Hindlimb muscle (tissue), 1 donor: ENCODE results near the gene UAP1. TPM values are rescaled to one million over a fixed set of nuclear protein-coding genes. Genes with fewer than 3 reads are reported as not detected.
A peak's percentile ranks its signal among the peaks of the same experiment; 100 is the strongest.

Source experiments
- DNase-seq: peaks from one replicate; pipeline ENCODE4 v3.0.0-alpha.2; 2013
- polyA plus RNA-seq: library from polyadenylated mRNA; unstranded; fragments of 120-200 nt; gene quantifications from one replicate; pipeline ENCODE4 v1.2.1, GENCODE V29; 2013; ENCODE audit not compliant: insufficient read length

Gene UAP1
- polyA plus RNA-seq, 1 donor: 24.9 TPM

GRCh38 chr1:162617513-162617912, 56.0 kb downstream of the UAP1 start:
- no peak for DNase-seq

GRCh38 chr1:162619076-162619475, 57.6 kb downstream of the UAP1 start:
- no peak for DNase-seq

DNA sequence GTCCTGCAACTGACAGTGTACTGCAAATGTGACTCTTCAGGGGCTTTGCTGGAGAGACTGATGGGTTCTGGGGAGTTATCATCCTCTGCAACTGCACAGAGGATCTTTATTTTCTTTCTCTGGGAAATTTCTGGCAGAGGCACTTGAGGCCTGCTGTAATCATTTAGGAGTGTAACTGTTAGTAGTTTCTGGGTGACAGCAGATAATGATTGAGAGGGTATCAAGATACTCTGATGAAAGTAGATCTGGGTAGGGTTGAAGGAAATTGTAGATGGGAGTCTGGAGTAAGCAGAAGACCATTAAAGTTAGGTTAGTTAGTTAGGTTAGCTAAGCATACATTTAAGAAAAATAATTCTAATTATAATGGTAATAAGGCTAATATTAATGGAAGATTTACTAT, 59.7 kb downstream of the UAP1 start:
- no peak for DNase-seq

DNA sequence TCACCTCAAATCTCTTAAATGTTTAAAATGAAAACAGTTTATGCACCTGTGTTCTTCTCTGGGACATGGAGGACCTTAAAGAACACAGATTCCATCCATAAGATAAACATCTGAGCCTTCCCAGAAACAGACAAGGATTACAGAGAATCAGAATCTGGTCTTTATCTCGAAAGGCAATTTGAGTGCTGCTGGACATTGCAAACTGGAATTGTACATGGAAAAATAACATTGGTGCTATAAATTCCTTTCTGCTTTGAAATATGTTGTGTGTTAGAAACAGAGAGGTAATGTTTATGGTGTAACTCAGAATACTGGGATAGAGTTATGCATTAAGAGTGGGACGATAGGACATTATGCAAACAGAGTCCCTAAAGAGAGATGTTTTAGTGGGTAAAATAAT, 64.2 kb downstream of the UAP1 start:
- DNase-seq: no peak

DNA sequence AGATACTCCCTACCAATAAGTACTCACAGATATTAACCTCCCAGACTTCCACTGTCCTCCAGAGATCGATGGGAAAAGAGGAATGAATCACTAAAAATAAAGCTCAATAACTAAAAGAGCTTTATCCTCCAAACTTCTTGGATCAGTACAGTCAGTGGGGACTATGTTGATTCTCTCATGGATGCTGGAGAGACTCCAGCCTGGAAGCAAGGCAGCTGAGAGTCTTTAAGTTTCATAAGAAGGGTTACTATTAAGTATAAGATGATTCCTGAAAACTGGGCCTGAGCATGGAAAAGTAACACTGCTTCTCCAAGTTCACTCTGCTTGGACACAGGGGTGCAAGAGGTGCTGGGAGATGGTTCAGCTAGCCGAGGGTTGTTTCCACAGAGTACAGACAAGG, 64.6 kb downstream of the UAP1 start:
- DNase-seq: peak; percentile 86

GRCh38 chr1:162626761-162627160, 65.2 kb downstream of the UAP1 start:
- DNase-seq: no peak

DNA sequence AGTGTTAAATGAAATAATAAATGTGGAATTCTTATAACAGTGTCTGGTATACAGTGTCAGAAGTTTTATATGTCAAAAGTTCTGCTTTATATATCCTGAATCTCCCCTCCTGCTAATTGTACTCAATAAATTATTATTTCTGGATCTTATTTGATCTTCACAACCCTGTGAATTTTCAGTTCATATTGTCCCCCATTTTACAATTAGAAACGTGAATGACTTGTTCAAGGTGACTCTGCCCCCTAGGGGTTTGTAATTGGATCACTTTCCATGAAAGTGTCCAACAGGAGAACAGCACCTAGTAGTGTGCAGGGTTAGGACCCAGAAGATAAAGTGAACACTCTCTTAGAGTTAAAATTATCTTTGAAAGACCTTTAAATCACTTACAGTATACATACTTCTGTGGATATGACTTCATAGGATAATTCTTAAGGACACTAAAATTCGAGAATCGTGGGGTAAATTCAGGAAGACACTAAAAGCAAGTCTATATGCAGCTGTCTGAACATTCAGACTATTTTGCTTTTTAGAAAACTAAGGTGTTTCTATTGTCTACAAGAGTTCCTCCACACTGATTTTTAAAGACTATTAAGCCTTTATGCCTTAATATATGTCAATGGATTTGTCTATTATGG, 66.3 kb downstream of the UAP1 start:
- no peak for DNase-seq

GRCh38 chr1:162629077-162629627, 67.6 kb downstream of the UAP1 start:
- no peak for DNase-seq

GRCh38 chr1:162629651-162630050, 68.1 kb downstream of the UAP1 start:
- no peak for DNase-seq

DNA sequence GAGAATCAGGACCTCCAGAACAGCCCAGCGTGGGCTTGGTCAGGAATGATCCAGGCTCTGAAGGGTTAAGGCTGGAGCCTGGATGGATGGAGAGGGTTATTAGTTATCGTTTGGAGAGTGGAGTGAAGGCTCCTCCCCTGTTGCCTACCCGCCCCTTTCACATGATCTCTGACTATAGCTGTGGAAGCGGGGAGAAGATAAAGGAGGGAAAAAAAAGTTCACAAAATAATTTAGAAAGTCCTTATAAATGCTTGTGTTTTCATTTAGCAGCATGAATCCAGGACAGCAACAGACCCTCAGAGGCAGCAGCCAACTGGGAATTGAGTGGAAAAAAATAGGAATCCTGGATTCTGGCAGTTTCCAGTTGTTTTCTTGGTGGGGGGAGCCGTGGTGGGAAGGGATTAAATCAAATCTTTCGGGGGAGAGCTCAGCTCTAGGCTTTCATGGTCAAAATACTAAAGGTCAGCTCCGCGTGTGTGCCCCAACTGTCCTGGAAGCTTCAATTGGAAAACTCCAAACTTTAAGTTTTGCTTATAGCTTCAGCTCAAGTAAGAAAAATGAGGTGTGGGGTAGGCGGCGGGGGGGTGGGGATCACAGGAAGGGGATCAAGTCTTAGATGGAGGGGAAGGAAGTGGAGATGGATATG, 70.1 kb downstream of the UAP1 start:
- peak; percentile 82 for DNase-seq

GRCh38 chr1:162632217-162632666, 70.7 kb downstream of the UAP1 start, which contains the start of gene DDR2:
DDR2 (plus strand) TSS chr1:162632464; CDS start chr1:162719064, 86,600 bp downstream.
- DNase-seq: peak; percentile 89

DNA sequence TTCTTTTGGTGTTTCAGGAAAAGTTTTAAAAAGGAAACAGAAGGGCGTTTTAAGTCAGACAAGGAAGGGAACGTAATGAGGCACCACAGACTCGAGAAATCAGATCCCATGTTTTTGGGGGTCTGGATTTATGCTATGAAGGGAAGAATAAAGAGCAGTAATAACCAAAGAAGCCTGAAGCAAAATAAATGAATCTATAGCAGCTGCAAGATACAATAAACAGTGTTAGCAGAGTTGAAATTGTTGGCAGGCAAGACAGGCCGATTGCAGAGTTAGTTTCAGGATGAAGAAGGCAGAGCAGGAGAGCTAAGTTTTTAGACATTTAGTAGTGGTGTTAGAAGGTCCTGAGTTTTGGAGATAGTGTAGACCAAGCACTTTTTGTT, 71.2 kb downstream of the UAP1 start:
- DNase-seq: no peak

GRCh38 chr1:162633081-162633762, 71.7 kb downstream of the UAP1 start:
- DNase-seq: no peak

DNA sequence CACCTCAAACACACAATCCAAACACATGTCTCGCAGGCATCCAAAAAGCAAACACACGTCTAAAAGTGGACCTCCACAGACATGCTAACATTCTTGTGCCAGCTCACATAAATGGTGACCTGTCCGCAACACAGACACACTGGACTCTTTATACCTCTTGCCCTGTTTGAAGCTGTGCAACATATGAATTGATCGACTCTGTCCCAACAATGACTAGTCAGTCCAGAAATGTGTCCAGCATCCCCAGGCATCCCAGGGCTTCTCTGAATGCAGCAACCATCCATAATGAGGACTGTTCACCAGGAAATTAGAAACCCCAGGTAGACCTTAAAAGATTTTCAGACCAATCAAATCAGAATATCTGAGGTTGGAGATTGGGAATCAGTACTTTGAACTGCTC, 73.9 kb downstream of the UAP1 start:
- no peak for DNase-seq

DNA sequence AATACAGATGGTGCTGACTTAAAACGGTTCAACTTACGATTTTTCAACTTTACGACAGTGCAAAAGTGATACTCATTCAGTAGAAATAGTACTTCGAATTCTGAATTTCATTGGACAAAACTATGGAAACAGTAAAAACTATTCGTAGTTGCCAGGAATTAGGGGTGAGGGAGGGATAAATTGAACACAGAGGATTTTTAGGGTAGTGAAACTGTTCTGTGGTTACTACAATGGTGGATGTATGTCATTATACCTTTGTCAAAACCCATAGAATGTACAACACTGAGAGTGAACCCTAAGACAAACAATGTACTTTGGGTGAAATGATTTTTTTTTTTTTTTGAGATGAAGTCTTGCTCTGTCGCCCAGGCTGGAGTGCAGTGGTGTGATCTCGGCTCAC, 78.2 kb downstream of the UAP1 start:
- no peak for DNase-seq

- no peak for DNase-seq
These were observed 79.6 kb downstream of the UAP1 start for GRCh38 chr1:162641114-162641513.

DNA sequence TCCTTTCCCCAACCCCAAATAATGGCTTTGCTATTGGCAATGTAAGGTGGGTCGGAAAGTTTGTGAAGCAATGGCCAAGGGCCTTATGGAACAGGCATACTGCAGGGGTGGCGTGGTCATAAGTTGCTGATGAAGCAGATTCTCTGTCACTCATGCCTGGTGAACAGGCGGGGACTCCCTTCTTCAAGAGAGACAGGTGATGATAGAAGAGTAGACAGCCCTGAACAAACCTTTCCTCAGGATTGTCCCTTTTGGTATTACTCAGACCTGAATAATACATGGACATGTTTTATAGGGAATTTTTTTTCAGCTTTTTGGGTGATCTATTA, 83.4 kb downstream of the UAP1 start:
- DNase-seq: no peak

DNA sequence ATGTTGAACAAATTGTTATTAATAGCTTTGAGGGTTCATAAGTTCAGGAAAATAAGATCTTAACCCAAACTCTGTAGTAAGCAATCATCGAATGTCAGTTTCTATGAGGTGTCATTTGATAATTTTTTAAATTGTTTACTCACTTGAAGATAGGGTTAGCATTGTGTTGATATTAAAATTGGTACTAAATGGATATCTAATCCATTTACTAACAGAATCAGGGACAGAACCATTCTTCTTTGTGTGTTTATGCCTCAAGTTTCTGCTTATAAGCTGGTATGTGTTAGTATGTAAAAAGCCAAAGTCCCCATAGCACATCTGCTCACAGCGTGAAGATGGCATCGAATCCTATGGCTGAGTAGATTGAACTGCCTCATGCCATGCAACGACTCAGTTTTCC, 84.1 kb downstream of the UAP1 start:
- no peak for DNase-seq

- no peak for DNase-seq
These were observed 88.1 kb downstream of the UAP1 start for GRCh38 chr1:162649583-162649982.
